NCI-H1436 (cell line): ENCODE results near the gene NFIC.
"Not testable (repeated sequence)": the region's sequence is repeated elsewhere in the genome, so short reads cannot be mapped to it uniquely, and the experiment has no call there.

Source experiments
- DNase-seq: peaks from one replicate; lab custom pipeline; 2025; lab: John Stamatoyannopoulos, UW

Gene NFIC

GRCh38 chr19:3452942-3453214, 86.5 kb downstream of the NFIC start:
- not testable (repeated sequence) for DNase-seq

- no peak for DNase-seq
Observed at GRCh38 chr19:3453840-3454239, 87.5 kb downstream of the NFIC start.

- no peak for DNase-seq
Observed at GRCh38 chr19:3454656-3455392, 88.4 kb downstream of the NFIC start.

GRCh38 chr19:3455393-3455955, 89.1 kb downstream of the NFIC start:
- no peak for DNase-seq

- DNase-seq = no peak
Observed at GRCh38 chr19:3455960-3456601, 89.7 kb downstream of the NFIC start.

GRCh38 chr19:3456925-3457527, 90.6 kb downstream of the NFIC start:
- DNase-seq = no peak

GRCh38 chr19:3457528-3458228, 91.3 kb downstream of the NFIC start:
- no peak for DNase-seq

GRCh38 chr19:3458229-3459088, 92.1 kb downstream of the NFIC start:
- DNase-seq = no peak

- no peak for DNase-seq
Observed at GRCh38 chr19:3459089-3459881, 92.9 kb downstream of the NFIC start.

GRCh38 chr19:3459965-3460582, 93.7 kb downstream of the NFIC start:
- no peak for DNase-seq

- no peak for DNase-seq
Observed at GRCh38 chr19:3462991-3463713, 96.8 kb downstream of the NFIC start.

GRCh38 chr19:3463714-3464586, 97.6 kb downstream of the NFIC start:
- DNase-seq = no peak

GRCh38 chr19:3464587-3465235, 98.3 kb downstream of the NFIC start:
- no peak for DNase-seq

- DNase-seq = no peak
Observed at GRCh38 chr19:3465552-3465951, 99.2 kb downstream of the NFIC start.

- no peak for DNase-seq
Observed at GRCh38 chr19:3466635-3467034, 100.3 kb downstream of the NFIC start.

GRCh38 chr19:3467437-3468198, 101.2 kb downstream of the NFIC start:
- no peak for DNase-seq

- no peak for DNase-seq
Observed at GRCh38 chr19:3468211-3468610, 101.8 kb downstream of the NFIC start.
